Measurements from ENCODE around the gene CCL5. TPM values are rescaled to one million over a fixed set of nuclear protein-coding genes. Genes with fewer than 3 reads are reported as not detected.

CCL5 gene
- total RNA-seq, 1 donor, result 0.36 TPM

GRCh38 chr17:35849469-35850348 is 30.5 kb downstream of the CCL5 start:
- DNase-seq (ENCODE audit: insufficient read length, low spot score, missing footprints), result peak; percentile 84
- TF ChIP-seq CTCF (IDR thresholded peaks at IDR 0.05; ENCODE audit: extremely low read depth, low read depth, low read length), result peak; percentile 88
- Histone ChIP-seq H4K20me1 (ENCODE audit: insufficient read depth, low read length) (peaks cover 14% of the 10 kb centered on the region), H2AFZ (ENCODE audit: low read length) (no peak overlapping the region), H3K9me3 (ENCODE audit: low read depth, low read length) (no peaks in the 10 kb centered on the region), H3K36me3 (ENCODE audit: insufficient read depth, low read length) (peaks cover 40% of the 10 kb centered on the region), H3K27me3 (ENCODE audit: insufficient read depth, low read length) (no peaks in the 10 kb centered on the region), H3K4me3 (ENCODE audit: insufficient read depth, low read length) (no peak overlapping the region), H3K79me2 (ENCODE audit: insufficient read depth, low read length) (no peaks in the 10 kb centered on the region), H3K27ac (ENCODE audit: low read depth, low read length) (no peak overlapping the region), H3K4me1 (ENCODE audit: insufficient read depth, low read length) (peaks cover 4% of the 10 kb centered on the region), H3K4me2 (ENCODE audit: insufficient read depth, low read length) (no peak overlapping the region)

- no peak for TF ChIP-seq CTCF (IDR thresholded peaks at IDR 0.05; ENCODE audit: extremely low read depth, low read depth, low read length)
- DNase-seq (ENCODE audit: insufficient read length, low spot score, missing footprints), result no peak
- Histone ChIP-seq H4K20me1 (ENCODE audit: insufficient read depth, low read length) (peaks cover 20% of the 10 kb centered on the region), H3K4me1 (ENCODE audit: insufficient read depth, low read length) (peaks cover 4% of the 10 kb centered on the region), H3K27ac (ENCODE audit: low read depth, low read length) (no peak overlapping the region), H3K9me3 (ENCODE audit: low read depth, low read length) (no peaks in the 10 kb centered on the region), H3K36me3 (ENCODE audit: insufficient read depth, low read length) (peaks cover 58% of the 10 kb centered on the region), H3K79me2 (ENCODE audit: insufficient read depth, low read length) (no peaks in the 10 kb centered on the region), H2AFZ (ENCODE audit: low read length) (no peak overlapping the region), H3K4me3 (ENCODE audit: insufficient read depth, low read length) (no peak overlapping the region), H3K27me3 (ENCODE audit: insufficient read depth, low read length) (no peaks in the 10 kb centered on the region), H3K4me2 (ENCODE audit: insufficient read depth, low read length) (no peak overlapping the region)
These were observed 32.4 kb downstream of the CCL5 start for GRCh38 chr17:35847633-35848373.

GRCh38 chr17:35847006-35847405 is 33.2 kb downstream of the CCL5 start:
- Histone ChIP-seq H3K27me3 (ENCODE audit: insufficient read depth, low read length) (no peaks in the 10 kb centered on the region), H3K4me3 (ENCODE audit: insufficient read depth, low read length) (no peak overlapping the region), H3K9me3 (ENCODE audit: low read depth, low read length) (no peaks in the 10 kb centered on the region), H2AFZ (ENCODE audit: low read length) (no peak overlapping the region), H3K4me2 (ENCODE audit: insufficient read depth, low read length) (no peak overlapping the region), H3K36me3 (ENCODE audit: insufficient read depth, low read length) (peaks cover 66% of the 10 kb centered on the region), H3K4me1 (ENCODE audit: insufficient read depth, low read length) (peaks cover 4% of the 10 kb centered on the region), H3K27ac (ENCODE audit: low read depth, low read length) (no peak overlapping the region), H4K20me1 (ENCODE audit: insufficient read depth, low read length) (peaks cover 20% of the 10 kb centered on the region), H3K79me2 (ENCODE audit: insufficient read depth, low read length) (peaks cover 3% of the 10 kb centered on the region)
- TF ChIP-seq CTCF (IDR thresholded peaks at IDR 0.05; ENCODE audit: extremely low read depth, low read depth, low read length), result no peak
- DNase-seq (ENCODE audit: insufficient read length, low spot score, missing footprints), result no peak

All from osteoblast (primary cell).